ENCODE data around the gene DPPA2. TPM values are rescaled to one million over a fixed set of nuclear protein-coding genes. Genes with fewer than 3 reads are reported as not detected.

Gene DPPA2
- total RNA-seq, 5 donors from 2014 or later (not counting 1 experiment from before 2014, with no cell fraction given), result not detected

GRCh38 chr3:109355625-109356441 lies 39.5 kb upstream of the DPPA2 start:
- no peak for DNase-seq
- no peaks in the 10 kb centered on the region for H3K27me3 ChIP-seq (replicated peaks in 1 of 2; ENCODE audit: control insufficient read depth in 2 of 2, extremely low read depth in 1 of 2, insufficient read depth in 2 of 2, low read length in 1 of 2)
- Mint-ChIP-seq H3K9me3 (no peaks in the 10 kb centered on the region), H3K4me3 (no peak overlapping the region), H3K27ac (no peak overlapping the region), H3K27me3 (no peaks in the 10 kb centered on the region), H3K36me3 (no peaks in the 10 kb centered on the region), H3K4me1 (no peaks in the 10 kb centered on the region)
- no peaks in the 10 kb centered on the region for H3K4me1 ChIP-seq (ENCODE audit: control insufficient read depth in 1 of 2, extremely low read depth in 1 of 2, insufficient read depth in 2 of 2, low read length in 2 of 2)
- no peaks in the 10 kb centered on the region for H3K36me3 ChIP-seq (ENCODE audit: control insufficient read depth in 2 of 2, extremely low read depth in 1 of 2, insufficient read depth in 1 of 2, low read length in 1 of 2)
- ChIA-PET CTCF (interaction anchor here in 1 of 2 donors (1.5 kb wide), 1 partner anchor 9 kb away, joined by 6 read pairs; no protein-coding TSS in a partner anchor), POLR2A (no interaction called here)
- 70% methylated on average over 3 of the region's 8 CpGs for WGBS (ENCODE audit: insufficient coverage)
- no peak overlapping the region for H3K27ac ChIP-seq (ENCODE audit: low read length)
- H3K4me3 ChIP-seq (ENCODE audit: control insufficient read depth in 1 of 2, extremely low read depth in 1 of 2, low read length in 1 of 2), result no peak overlapping the region
- ATAC-seq (replicated peaks in 1 of 4), result no peak
- no peaks in the 10 kb centered on the region for H3K9me3 ChIP-seq

GRCh38 chr3:109353057-109353456 lies 36.7 kb upstream of the DPPA2 start:
- no CpG with 5 or more reads among the region's 2 CpGs for WGBS (ENCODE audit: insufficient coverage)
- no peak for DNase-seq
- ATAC-seq (replicated peaks in 1 of 4), result no peak
- no peak overlapping the region for H3K4me3 Mint-ChIP-seq
- no peaks in the 10 kb centered on the region for H3K27me3 ChIP-seq (replicated peaks in 1 of 2; ENCODE audit: control insufficient read depth in 2 of 2, extremely low read depth in 1 of 2, insufficient read depth in 2 of 2, low read length in 1 of 2)
- no peak overlapping the region for H3K27ac ChIP-seq (ENCODE audit: low read length)
- H3K36me3 Mint-ChIP-seq, result no peaks in the 10 kb centered on the region
- H3K27ac Mint-ChIP-seq, result no peak overlapping the region
- ChIA-PET CTCF (no interaction called here), POLR2A (no interaction called here)
- H3K4me1 Mint-ChIP-seq, result no peaks in the 10 kb centered on the region
- no peaks in the 10 kb centered on the region for H3K9me3 ChIP-seq
- H3K36me3 ChIP-seq (ENCODE audit: control insufficient read depth in 2 of 2, extremely low read depth in 1 of 2, insufficient read depth in 1 of 2, low read length in 1 of 2), result no peaks in the 10 kb centered on the region
- no peaks in the 10 kb centered on the region for H3K9me3 Mint-ChIP-seq
- no peaks in the 10 kb centered on the region for H3K4me1 ChIP-seq (ENCODE audit: control insufficient read depth in 1 of 2, extremely low read depth in 1 of 2, insufficient read depth in 2 of 2, low read length in 2 of 2)
- no peak overlapping the region for H3K4me3 ChIP-seq (ENCODE audit: control insufficient read depth in 1 of 2, extremely low read depth in 1 of 2, low read length in 1 of 2)
- no peaks in the 10 kb centered on the region for H3K27me3 Mint-ChIP-seq

- Histone ChIP-seq H3K27ac (ENCODE audit: low read length) (no peak overlapping the region), H3K4me3 (ENCODE audit: control insufficient read depth in 1 of 2, extremely low read depth in 1 of 2, low read length in 1 of 2) (no peak overlapping the region), H3K9me3 (no peaks in the 10 kb centered on the region), H3K4me1 (ENCODE audit: control insufficient read depth in 1 of 2, extremely low read depth in 1 of 2, insufficient read depth in 2 of 2, low read length in 2 of 2) (no peaks in the 10 kb centered on the region), H3K36me3 (ENCODE audit: control insufficient read depth in 2 of 2, extremely low read depth in 1 of 2, insufficient read depth in 1 of 2, low read length in 1 of 2) (no peaks in the 10 kb centered on the region), H3K27me3 (replicated peaks in 1 of 2; ENCODE audit: control insufficient read depth in 2 of 2, extremely low read depth in 1 of 2, insufficient read depth in 2 of 2, low read length in 1 of 2) (no peaks in the 10 kb centered on the region)
- Mint-ChIP-seq H3K4me1 (no peaks in the 10 kb centered on the region), H3K36me3 (no peaks in the 10 kb centered on the region), H3K27me3 (no peaks in the 10 kb centered on the region), H3K27ac (no peak overlapping the region), H3K4me3 (no peak overlapping the region), H3K9me3 (no peaks in the 10 kb centered on the region)
- DNase-seq, result no peak
- no peak for ATAC-seq (replicated peaks in 1 of 4)
- CTCF ChIA-PET, result no interaction called here
- POLR2A ChIA-PET, result no interaction called here
Measured at GRCh38 chr3:109351231-109351630, 34.9 kb upstream of the DPPA2 start.

- no peak overlapping the region for H3K4me3 Mint-ChIP-seq
- no peak overlapping the region for H3K27ac Mint-ChIP-seq
- no CpG with 5 or more reads among the region's 3 CpGs for WGBS (ENCODE audit: insufficient coverage)
- Histone ChIP-seq H3K9me3 (no peaks in the 10 kb centered on the region), H3K4me1 (ENCODE audit: control insufficient read depth in 1 of 2, extremely low read depth in 1 of 2, insufficient read depth in 2 of 2, low read length in 2 of 2) (no peaks in the 10 kb centered on the region), H3K27ac (ENCODE audit: low read length) (no peak overlapping the region), H3K4me3 (ENCODE audit: control insufficient read depth in 1 of 2, extremely low read depth in 1 of 2, low read length in 1 of 2) (no peak overlapping the region), H3K36me3 (ENCODE audit: control insufficient read depth in 2 of 2, extremely low read depth in 1 of 2, insufficient read depth in 1 of 2, low read length in 1 of 2) (no peaks in the 10 kb centered on the region), H3K27me3 (replicated peaks in 1 of 2; ENCODE audit: control insufficient read depth in 2 of 2, extremely low read depth in 1 of 2, insufficient read depth in 2 of 2, low read length in 1 of 2) (no peaks in the 10 kb centered on the region)
- no peaks in the 10 kb centered on the region for H3K27me3 Mint-ChIP-seq
- H3K9me3 Mint-ChIP-seq, result no peaks in the 10 kb centered on the region
- no peaks in the 10 kb centered on the region for H3K4me1 Mint-ChIP-seq
- ATAC-seq (replicated peaks in 1 of 4), result no peak
- no peaks in the 10 kb centered on the region for H3K36me3 Mint-ChIP-seq
- ChIA-PET CTCF (interaction anchor here in 1 of 2 donors (0.7 kb wide), 1 partner anchor 10 kb away, joined by 3 read pairs; no protein-coding TSS in a partner anchor), POLR2A (no interaction called here)
- no peak for DNase-seq
Measured at GRCh38 chr3:109346770-109347295, 30.5 kb upstream of the DPPA2 start.

- CTCF ChIA-PET, result interaction anchor here in 1 of 2 donors (0.8 kb wide), 1 partner anchor 68 kb away, joined by 3 read pairs; no protein-coding TSS in a partner anchor
- no peak for DNase-seq
- H3K4me1 ChIP-seq (ENCODE audit: control insufficient read depth in 1 of 2, extremely low read depth in 1 of 2, insufficient read depth in 2 of 2, low read length in 2 of 2), result no peaks in the 10 kb centered on the region
- no peaks in the 10 kb centered on the region for H3K36me3 ChIP-seq (ENCODE audit: control insufficient read depth in 2 of 2, extremely low read depth in 1 of 2, insufficient read depth in 1 of 2, low read length in 1 of 2)
- no peak overlapping the region for H3K27ac ChIP-seq (ENCODE audit: low read length)
- Mint-ChIP-seq H3K27me3 (no peaks in the 10 kb centered on the region), H3K27ac (no peak overlapping the region), H3K9me3 (no peaks in the 10 kb centered on the region), H3K36me3 (no peaks in the 10 kb centered on the region), H3K4me3 (no peak overlapping the region), H3K4me1 (no peaks in the 10 kb centered on the region)
- H3K4me3 ChIP-seq (ENCODE audit: control insufficient read depth in 1 of 2, extremely low read depth in 1 of 2, low read length in 1 of 2), result no peak overlapping the region
- H3K27me3 ChIP-seq (replicated peaks in 1 of 2; ENCODE audit: control insufficient read depth in 2 of 2, extremely low read depth in 1 of 2, insufficient read depth in 2 of 2, low read length in 1 of 2), result no peaks in the 10 kb centered on the region
- ATAC-seq (replicated peaks in 1 of 4), result no peak
- WGBS (ENCODE audit: insufficient coverage), result 50% methylated on average over 1 of the region's 4 CpGs
- H3K9me3 ChIP-seq, result no peaks in the 10 kb centered on the region
- POLR2A ChIA-PET, result no interaction called here
Measured at GRCh38 chr3:109346099-109346498, 29.8 kb upstream of the DPPA2 start.

GRCh38 chr3:109339714-109340648 lies 23.7 kb upstream of the DPPA2 start:
- ChIA-PET CTCF (no interaction called here), POLR2A (interaction anchor here (0.7 kb wide), 2 partner anchors 18 to 1442 kb away, joined by 5 to 8 read pairs; no protein-coding TSS in a partner anchor)
- no peaks in the 10 kb centered on the region for H3K36me3 Mint-ChIP-seq
- no peak overlapping the region for H3K27ac ChIP-seq (ENCODE audit: low read length)
- no peaks in the 10 kb centered on the region for H3K9me3 ChIP-seq
- peaks cover 0 to 26% of the 10 kb centered on the region in 2 experiments for H3K27me3 ChIP-seq (replicated peaks in 1 of 2; ENCODE audit: control insufficient read depth in 2 of 2, extremely low read depth in 1 of 2, insufficient read depth in 2 of 2, low read length in 1 of 2)
- peaks cover 0 to 13% (median 9%) of the 10 kb centered on the region in 3 donors for H3K4me1 Mint-ChIP-seq
- WGBS (ENCODE audit: insufficient coverage), result 60% methylated on average over 1 of the region's 5 CpGs
- no peak overlapping the region for H3K4me3 Mint-ChIP-seq
- DNase-seq (no peak), ATAC-seq (replicated peaks in 1 of 4) (no peak)
- H3K36me3 ChIP-seq (ENCODE audit: control insufficient read depth in 2 of 2, extremely low read depth in 1 of 2, insufficient read depth in 1 of 2, low read length in 1 of 2), result no peaks in the 10 kb centered on the region
- H3K27me3 Mint-ChIP-seq, result peaks cover 26 to 30% of the 10 kb centered on the region in 2 donors
- H3K4me3 ChIP-seq (ENCODE audit: control insufficient read depth in 1 of 2, extremely low read depth in 1 of 2, low read length in 1 of 2), result no peak overlapping the region
- H3K9me3 Mint-ChIP-seq, result no peaks in the 10 kb centered on the region
- no peak overlapping the region for H3K27ac Mint-ChIP-seq
- peaks cover 0 to 2% of the 10 kb centered on the region in 2 experiments for H3K4me1 ChIP-seq (ENCODE audit: control insufficient read depth in 1 of 2, extremely low read depth in 1 of 2, insufficient read depth in 2 of 2, low read length in 2 of 2)
